Fibroblast of lung (primary cell): ENCODE data around the gene SLC20A1.

ENCODE experiments used
- CTCF ChIP-seq, 2 donors: IDR thresholded peaks in 1 of 2; conservative IDR thresholded peaks in 1 of 2; 1 replicate in 1 of 2; 2 replicates in 1 of 2; pipeline ENCODE4 v1.5.1; 2011 to 2012; ENCODE audit warnings: low read length in 2 of 2, control low read depth in 1 of 2, inconsistent platforms in 1 of 2, low read depth in 1 of 2, mild to moderate bottlenecking in 1 of 2
- EZH2 ChIP-seq: IDR thresholded peaks from 2 replicates; pipeline ENCODE4 v1.5.1; 2012; ENCODE audit warnings: low read length, control low read depth, mild to moderate bottlenecking; ENCODE audit errors: missing control alignments

GRCh38 chr2:112658839-112659667 lies 13.3 kb downstream of the SLC20A1 start:
- TF ChIP-seq CTCF (conservative IDR thresholded peaks at IDR 0.05 in 1 of 2, IDR thresholded peaks at IDR 0.05 in 1 of 2; ENCODE audit: low read depth in 1 of 2, low read length in 2 of 2) (no peak), EZH2 (no peak)
